NCI-H748 (cell line): ENCODE data around the gene SDCBP2.

Experiments
- DNase-seq: peaks from one replicate; lab custom pipeline; 2025; ENCODE audit not compliant: unreplicated experiment; lab: John Stamatoyannopoulos, UW

Gene SDCBP2

DNA sequence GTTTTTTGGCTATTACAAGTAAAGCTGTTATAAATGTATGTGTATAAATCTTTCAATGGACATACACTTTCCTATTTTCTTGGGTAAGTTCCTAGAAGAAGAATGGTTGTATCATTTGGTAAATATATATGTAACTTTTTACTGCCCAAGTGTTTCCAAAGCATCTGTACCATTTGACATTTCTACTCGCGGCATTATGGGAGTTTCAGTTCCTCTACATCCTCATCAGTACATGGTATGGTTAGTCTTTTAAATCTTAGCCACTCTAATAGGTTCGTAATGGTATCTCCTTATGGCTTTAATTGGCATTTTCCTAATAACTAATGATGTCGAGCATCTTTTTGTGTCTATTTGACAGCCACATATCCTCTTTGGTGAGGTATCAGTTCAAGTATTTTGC, 49.9 kb downstream of the SDCBP2 start:
- DNase-seq: no peak

DNA sequence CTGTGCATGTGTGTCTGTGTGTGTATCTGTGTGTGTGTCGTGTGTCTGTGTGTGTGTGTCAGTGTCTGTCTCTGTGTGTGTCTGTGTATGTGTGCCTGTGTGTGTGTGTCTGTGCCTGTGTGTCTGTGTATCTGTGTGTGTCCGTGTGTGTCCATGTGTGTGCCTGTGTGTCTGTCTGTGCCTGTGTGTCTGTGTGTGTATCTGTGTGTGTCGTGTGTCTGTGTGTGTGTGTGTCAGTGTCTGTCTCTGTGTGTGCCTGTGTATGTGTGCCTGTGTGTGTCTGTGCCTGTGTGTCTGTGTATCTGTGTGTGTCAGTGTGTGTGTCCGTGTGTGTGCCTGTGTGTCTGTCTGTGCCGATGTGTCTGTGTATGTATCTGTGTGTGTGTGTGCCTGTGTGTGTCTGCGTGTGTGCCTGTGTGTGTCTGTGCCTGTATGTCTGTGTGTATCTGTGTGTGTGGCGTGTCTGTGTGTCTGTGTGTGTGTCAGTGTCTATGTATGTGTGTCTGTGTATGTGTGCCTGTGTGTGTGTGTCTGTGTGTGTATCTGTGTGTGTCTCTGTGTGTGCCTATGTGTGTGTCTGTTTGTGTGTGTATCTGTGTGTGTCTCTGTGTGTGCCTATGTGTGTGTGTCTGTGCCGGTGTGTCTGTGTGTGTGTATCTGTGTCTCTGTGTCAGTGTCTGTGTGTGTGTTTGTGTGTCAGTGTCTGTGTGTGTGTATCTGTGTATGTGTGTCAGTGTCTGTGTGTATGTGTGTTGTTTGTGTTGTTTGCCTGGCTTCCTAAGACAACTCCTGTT, 51.2 kb downstream of the SDCBP2 start:
- DNase-seq: no peak

DNA sequence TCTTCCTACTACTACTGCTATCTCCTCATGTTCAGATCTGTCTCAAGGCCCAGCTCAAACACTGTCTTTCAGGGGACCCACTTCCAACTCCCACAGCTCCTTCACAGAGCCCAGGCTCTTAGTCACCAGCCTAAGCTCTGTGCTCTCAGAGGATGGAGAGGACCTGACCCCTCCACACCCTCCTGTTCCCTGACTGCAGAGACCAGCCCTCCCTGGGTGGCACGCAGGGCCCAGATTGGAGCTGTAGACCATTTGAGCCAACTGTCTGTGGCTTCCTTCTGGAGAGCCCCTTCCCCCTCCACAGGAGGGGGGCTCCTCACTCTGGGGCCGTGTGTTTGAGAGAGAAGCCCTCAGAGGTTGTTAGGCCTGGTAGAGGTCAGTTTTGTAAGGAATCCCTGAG, 53.0 kb downstream of the SDCBP2 start:
- DNase-seq: no peak

DNA sequence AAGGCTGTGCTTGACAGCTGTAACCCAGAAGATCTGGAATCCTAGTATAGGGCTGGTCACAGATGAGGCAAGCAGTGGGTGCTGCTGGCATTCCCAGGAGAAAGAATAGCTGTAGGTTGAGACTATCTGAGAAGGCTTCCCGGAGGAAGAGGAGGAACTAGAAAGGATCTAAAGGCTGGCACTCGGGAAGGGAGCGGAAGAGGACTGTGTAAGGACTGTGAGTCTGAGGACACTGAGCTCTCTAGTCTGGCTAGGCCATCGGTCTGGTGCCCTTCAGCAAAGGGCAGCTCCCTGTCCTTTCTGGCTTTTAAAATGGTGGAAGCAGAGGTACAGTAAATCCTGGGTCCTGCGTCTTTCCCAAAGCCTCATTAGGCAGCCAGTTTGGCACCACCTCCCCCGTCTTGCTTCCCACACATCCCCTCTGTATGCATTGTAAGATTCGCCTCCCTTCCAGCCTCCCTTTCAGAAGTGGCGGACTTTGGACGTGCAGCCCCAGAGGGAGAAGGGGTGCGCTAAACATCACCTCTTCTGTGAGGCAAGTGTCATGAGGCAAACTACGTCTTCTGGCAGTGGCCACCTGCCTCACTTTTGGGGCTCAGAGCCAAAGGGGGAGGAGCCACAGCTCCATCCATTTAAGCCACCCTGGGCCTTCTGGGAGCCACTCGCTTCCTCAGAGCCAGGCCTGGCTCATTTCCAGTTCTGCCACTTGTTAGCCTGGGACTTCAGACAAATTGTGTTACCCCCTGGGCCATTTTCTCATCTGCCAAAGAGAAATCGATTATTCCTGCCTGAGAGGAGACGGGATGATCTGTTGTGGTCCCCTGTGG, 54.2 kb downstream of the SDCBP2 start:
- peak; percentile 80 for DNase-seq

DNA sequence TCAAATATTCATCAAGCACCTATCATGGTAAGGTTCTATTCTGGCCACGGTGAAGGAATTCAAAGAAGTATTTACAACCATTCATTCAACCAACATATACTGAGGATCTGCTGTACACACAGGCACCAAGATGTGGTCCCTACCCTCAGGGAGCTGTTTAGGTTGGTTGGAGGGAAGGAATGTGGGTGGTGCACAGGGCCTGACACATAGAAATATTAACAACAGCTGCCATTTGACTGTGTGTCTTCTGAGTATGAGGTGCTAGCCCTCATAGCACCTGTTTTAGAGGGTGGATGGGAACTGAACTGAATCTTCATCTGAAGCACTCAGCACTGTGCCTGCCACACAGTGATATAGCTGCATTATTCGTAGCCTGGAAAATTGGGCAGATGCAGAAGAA, 55.6 kb downstream of the SDCBP2 start:
- no peak for DNase-seq

DNA sequence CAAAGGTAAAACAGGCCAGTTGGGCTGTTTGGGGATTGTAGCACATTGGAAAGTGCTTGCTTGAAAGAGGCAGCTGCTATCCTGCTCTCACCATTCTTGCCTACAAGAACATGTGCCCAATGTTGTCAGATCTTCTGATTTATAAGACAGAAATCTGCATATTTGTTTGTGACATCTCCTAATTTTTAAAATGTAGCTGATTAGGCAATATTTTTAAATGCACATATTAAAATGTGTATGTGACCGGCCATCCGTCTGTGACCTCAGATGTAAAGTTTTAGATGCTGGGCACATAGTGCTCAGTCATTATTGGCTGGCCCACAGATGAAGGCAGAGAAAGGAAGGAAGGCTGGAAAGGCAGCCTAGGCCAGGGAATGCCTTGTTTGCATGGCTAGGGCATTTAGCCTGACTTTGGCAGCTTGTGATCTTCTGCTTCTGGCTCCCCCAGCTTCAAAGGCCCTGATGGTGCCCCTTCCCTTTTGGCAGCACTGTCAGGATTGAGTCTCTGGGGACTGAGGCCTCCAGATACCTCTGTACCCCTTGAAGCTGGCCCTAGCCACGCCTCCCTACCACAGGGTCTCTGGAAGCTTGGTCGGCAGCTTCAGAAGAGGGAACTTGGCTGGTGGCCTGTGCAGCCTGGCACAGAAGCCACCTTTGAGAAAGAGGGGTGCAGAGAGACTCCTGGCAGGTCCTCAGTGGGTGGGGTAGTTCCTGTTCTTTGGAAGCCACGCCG, 56.4 kb downstream of the SDCBP2 start:
- no peak for DNase-seq

DNA sequence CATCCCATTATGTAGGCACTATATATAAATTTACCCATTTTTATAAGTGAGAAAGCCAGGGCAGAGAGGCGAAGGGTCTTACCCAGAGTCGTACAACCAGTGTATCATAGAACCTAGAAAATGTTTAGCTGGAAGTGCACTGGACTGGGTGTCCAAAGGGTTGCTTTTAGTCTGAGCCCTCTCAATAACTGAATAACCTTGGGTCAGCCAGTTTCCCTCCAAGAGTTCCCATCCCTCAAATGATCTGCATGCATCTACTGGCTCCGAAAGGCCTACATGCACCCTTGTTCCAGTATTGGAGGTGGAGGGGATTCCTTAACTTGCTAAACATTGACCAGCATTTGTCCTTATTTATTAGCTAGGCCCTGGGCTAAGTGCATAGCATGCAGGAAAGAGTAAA, 59.1 kb downstream of the SDCBP2 start:
- no peak for DNase-seq

DNA sequence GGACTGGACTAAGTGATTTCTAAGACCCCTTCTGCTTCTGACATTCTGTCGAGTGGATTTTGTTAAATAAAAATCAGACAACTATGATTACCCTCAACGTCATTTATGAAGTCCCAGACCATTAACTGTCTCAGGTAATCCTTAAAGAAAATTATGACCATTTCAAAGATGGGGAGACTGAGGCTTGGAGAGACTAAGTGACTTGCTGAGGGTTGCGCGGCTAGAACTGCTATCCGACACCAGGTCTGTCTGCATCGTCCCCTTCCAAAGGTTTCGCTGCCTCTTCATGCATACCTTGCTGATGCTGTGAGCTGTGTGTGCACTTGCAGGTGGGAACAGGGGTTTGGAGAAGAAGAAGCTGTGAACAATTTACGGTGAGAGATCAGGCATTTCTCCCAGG, 59.7 kb downstream of the SDCBP2 start:
- no peak for DNase-seq

DNA sequence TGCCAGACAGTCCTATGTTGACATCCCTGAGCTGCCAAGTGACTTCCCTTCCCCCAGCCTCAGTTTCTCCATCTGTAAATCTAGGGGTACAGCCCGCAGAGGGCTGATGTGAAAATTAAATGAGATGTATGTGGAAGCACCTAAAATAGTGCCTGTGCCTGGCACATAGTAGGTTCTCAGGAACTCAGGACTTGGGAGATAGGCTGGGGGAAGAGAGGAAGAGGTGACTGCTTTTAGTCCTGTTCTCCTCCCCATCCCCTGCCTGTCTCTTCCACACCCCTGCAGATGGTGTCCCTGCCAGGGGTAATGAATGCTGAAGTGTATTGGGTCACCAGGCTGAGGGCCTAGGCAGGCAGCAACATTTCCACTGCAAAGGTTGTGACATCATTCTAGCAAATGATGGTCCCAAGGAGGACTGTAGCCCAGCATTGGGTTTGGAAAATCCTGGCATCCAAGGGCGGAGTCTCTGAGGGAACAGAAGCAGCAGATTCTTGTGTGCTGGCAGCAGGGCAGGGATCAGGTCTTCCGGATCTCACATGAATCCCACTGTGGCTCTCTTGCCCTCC, 61.0 kb downstream of the SDCBP2 start:
- no peak for DNase-seq

DNA sequence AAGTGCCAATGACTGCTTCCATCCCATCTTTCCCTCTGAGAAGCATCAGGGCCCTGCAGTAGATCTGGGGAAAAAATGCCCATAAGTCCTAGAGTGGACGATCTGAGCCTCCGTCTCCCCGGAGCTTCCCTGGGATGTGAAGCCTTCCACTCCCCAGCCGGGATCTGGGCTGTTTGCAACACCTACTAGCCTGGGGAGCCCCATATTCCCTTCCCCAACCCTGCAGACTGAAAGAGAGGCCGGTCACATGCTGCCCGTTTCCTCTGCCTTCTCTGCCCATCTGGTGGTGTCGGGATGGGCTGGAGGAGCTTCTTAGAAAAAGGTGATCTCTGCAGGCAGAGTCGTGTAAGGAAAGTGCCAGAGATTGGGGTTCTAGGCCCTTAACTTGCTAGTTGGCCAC, 61.8 kb downstream of the SDCBP2 start:
- no peak for DNase-seq

DNA sequence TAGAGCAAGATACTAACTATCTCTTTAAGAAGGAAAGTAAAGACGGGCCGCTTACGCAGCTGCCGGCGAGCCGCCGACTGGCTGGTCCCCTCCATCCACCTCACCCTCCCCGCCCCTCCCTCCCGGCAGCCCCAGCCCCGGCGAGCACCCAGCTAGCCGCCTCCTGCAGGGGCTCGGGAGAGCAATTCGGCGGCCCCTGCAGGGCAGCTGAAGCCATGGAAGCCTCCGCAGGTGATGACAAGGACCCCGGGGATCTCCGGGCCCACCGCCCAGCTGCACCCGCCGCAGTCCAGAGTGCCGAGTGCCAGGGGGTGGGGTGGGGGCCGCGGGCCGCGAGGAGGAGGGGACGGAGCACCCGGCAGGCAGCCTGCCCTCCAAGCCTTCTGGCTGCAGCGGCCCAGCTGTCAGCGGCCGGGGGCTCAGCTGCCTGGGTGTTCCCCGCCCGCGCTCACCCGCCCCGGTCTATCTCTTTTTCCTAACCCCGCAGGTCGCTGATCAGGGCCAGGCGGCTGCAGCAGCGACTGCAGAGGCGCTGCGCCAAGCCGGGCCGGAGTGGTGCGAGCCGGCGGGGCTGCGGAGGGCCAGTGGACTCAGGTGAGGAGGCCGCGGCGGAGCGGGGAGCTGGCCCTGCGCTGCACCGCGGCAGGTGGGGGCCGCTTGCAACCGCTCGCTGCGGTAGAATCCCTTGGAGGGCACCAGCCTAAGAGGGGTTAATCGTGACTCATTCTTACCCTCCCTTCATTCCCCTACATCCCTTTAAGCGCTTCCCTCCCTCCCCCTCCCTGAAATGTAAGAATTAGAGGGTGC, 62.6 kb downstream of the SDCBP2 start, which contains the start of gene SNPH:
TSS of gene SNPH (plus strand) at position 128 of the 807 bp plus-strand sequence. CDS start 29,946 bp downstream, outside the sequence.
- DNase-seq: peak; percentile 80

DNA sequence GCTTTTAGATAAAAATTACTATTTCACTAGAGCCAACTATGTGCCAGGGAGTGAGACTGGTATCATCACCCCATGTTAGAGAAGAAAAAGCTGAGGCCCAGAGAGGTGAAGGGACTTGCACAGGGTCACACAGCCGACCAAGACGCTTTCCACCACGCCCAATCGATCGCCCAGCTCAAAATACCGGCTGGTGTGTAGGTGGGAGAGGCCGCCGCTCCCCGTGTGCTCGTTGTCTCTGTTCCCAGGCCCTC, 63.1 kb downstream of the SDCBP2 start:
- no peak for DNase-seq

DNA sequence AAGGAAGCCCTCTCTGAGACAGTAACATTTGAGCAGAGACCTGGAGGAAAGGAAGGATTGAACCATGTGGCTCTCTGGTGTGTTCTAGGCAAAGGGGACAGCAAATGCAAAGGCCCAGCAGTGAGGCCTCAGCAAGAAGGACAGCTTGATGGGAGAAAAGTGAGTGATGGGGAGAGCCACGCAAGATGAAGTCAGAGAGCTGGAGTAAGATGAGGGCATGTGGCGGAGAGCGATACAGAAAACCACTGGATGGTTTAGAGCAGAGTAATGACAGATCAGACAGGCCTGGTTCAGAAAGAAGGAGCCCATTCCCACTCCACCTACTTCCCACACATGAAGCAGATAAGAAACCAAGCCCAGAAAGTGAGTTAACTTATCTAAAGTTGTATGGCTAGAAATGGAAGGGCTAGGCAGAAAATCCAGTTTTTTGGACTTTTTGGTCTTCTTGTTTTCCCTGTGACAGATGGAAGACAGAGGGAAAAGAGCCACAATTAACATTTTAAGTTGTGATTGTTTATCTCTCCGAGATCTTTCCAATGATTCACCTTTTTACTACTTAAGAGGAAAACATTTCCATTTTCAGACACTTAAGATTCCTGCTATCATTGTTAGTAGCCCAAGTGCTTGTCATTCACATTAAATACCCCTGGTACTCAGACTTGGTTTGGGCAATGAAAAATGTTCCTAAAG, 63.6 kb downstream of the SDCBP2 start:
- DNase-seq: no peak

DNA sequence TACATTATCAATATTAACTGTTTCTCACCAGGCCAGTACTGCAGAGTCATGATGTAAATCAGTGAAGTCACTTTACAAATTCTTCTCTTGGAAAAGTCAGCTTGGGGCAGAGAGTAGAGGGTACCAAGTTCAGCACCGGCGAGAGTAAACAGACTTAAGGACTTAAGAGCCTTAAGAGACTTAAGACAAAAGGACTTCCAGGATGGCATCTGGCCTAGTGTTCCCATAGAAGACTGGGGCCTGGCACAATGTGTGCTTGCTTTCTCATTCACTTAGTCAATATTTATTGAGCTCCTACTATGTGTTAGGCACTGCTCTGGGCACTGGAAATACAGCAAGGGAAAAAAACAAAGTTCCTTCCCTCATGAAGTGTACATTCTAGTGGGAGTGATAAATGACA, 64.2 kb downstream of the SDCBP2 start:
- no peak for DNase-seq

DNA sequence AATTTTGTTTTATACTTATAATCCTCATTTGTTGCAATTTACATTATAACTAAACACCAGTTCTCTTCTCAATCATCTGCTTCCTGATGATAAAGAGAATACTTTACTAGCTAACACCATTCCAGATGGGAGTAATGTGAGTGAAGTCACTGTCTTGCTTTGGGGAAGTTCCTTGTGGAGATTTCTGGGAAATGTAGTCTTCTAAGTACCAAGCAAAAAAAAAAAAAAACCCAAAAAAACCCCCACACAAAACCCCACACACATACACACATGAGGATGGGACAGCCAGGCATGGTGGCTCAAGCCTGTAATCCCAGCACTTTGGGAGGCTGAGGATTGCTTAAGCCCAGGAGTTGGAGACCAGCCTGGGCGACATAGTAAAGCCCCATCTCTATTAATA, 65.1 kb downstream of the SDCBP2 start:
- no peak for DNase-seq
